Measurements from ENCODE around the gene SND1. TPM values are rescaled to one million over a fixed set of nuclear protein-coding genes. Genes with fewer than 3 reads are reported as not detected.

Gene SND1
- total and polyA plus RNA-seq, 4 donors, result 59.4 to 214 (median 84.1) TPM

DNA sequence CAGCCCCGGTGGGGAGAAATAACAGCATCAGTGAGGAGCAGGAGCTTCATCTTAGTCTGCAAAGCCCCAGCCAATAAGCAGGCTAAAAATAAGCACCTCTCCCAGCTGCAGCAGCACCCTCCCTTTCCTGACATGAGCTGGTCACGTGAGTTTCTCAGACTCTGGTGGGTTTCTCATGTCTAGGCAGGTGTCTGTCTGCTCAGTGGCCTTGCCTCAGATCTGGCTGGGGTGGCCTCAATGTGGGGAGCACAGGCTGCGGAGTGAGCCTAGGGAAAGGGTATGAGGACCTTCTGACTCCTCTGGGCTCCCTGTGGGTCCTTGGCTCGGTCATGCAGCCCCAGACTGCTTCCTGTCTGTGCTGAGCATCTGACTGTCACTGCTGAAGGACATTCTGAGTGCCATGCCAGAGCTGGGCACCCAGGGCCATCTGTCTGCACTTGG is 460.8 kb downstream of the SND1 start:
- Histone ChIP-seq H3K9ac (ENCODE audit: low read depth in 1 of 2, low read length in 2 of 2) (no peak overlapping the region), H3K27me3 (ENCODE audit: control insufficient read depth in 4 of 4, insufficient read depth in 4 of 4, low read length in 3 of 4) (no peaks in the 10 kb centered on the region), H3K36me3 (ENCODE audit: control insufficient read depth in 4 of 4, insufficient read depth in 3 of 4, low read depth in 1 of 4, low read length in 3 of 4) (no peaks in the 10 kb centered on the region), H3K27ac (ENCODE audit: low read depth in 1 of 2, low read length in 2 of 2) (no peak overlapping the region), H3K9me3 (ENCODE audit: control insufficient read depth in 4 of 4, low read length in 3 of 4) (no peaks in the 10 kb centered on the region), H3K4me1 (ENCODE audit: control insufficient read depth in 4 of 4, insufficient read depth in 4 of 4, low read length in 3 of 4) (peaks cover 0 to 2% (median 0%) of the 10 kb centered on the region in 4 donors), H3K4me3 (ENCODE audit: low read depth in 1 of 3, low read length in 3 of 3) (no peak overlapping the region)
- no peak for DNase-seq (ENCODE audit: low spot score)
- 63% methylated on average over 4 of the region's 4 CpGs for WGBS
- no peak for TF ChIP-seq RXRA (IDR thresholded peaks at IDR 0.05)
- TF ChIP-seq, protein P1, sequence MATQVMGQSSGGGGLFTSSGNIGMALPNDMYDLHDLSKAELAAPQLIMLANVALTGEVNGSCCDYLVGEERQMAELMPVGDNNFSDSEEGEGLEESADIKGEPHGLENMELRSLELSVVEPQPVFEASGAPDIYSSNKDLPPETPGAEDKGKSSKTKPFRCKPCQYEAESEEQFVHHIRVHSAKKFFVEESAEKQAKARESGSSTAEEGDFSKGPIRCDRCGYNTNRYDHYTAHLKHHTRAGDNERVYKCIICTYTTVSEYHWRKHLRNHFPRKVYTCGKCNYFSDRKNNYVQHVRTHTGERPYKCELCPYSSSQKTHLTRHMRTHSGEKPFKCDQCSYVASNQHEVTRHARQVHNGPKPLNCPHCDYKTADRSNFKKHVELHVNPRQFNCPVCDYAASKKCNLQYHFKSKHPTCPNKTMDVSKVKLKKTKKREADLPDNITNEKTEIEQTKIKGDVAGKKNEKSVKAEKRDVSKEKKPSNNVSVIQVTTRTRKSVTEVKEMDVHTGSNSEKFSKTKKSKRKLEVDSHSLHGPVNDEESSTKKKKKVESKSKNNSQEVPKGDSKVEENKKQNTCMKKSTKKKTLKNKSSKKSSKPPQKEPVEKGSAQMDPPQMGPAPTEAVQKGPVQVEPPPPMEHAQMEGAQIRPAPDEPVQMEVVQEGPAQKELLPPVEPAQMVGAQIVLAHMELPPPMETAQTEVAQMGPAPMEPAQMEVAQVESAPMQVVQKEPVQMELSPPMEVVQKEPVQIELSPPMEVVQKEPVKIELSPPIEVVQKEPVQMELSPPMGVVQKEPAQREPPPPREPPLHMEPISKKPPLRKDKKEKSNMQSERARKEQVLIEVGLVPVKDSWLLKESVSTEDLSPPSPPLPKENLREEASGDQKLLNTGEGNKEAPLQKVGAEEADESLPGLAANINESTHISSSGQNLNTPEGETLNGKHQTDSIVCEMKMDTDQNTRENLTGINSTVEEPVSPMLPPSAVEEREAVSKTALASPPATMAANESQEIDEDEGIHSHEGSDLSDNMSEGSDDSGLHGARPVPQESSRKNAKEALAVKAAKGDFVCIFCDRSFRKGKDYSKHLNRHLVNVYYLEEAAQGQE (IDR thresholded peaks at IDR 0.05), result no peak

DNA sequence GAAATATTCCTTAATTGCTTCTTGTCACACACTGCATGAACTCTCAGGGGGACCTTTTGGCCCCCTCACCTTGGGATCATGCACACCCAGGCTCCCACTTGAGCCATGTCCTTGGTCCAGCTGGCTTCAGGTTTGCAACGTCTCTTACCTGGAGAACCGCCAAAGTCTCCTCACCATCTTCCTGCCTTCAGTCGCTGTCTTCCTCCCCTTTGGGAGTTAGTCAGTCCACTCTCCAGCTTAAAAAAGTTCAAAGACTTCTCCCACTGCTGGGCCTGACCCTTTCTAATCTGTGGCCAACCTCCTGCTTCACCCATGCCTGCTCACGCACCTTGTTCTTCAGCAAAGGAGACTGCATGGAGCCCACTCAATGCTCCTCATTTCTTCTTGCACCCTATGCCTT is 461.8 kb downstream of the SND1 start:
- no peak overlapping the region for H3K27ac ChIP-seq (ENCODE audit: low read depth in 1 of 2, low read length in 2 of 2)
- H3K9ac ChIP-seq (ENCODE audit: low read depth in 1 of 2, low read length in 2 of 2), result no peak overlapping the region
- peaks cover 0 to 2% (median 0%) of the 10 kb centered on the region in 4 donors for H3K4me1 ChIP-seq (ENCODE audit: control insufficient read depth in 4 of 4, insufficient read depth in 4 of 4, low read length in 3 of 4)
- no peaks in the 10 kb centered on the region for H3K9me3 ChIP-seq (ENCODE audit: control insufficient read depth in 4 of 4, low read length in 3 of 4)
- no peaks in the 10 kb centered on the region for H3K27me3 ChIP-seq (ENCODE audit: control insufficient read depth in 4 of 4, insufficient read depth in 4 of 4, low read length in 3 of 4)
- H3K36me3 ChIP-seq (ENCODE audit: control insufficient read depth in 4 of 4, insufficient read depth in 3 of 4, low read depth in 1 of 4, low read length in 3 of 4), result no peaks in the 10 kb centered on the region
- DNase-seq (ENCODE audit: low spot score), result no peak
- 91% methylated on average over 4 of the region's 4 CpGs for WGBS
- TF ChIP-seq FOXA2 (IDR thresholded peaks at IDR 0.05) (no peak), GABPA (IDR thresholded peaks at IDR 0.05 in 1 of 2, conservative IDR thresholded peaks at IDR 0.05 in 1 of 2) (no peak), FOXA1 (IDR thresholded peaks at IDR 0.05) (no peak), ZBTB33 (IDR thresholded peaks at IDR 0.05) (no peak), HNF4G (IDR thresholded peaks at IDR 0.05) (no peak), NR2F2 (IDR thresholded peaks at IDR 0.05) (no peak), SP1 (IDR thresholded peaks at IDR 0.05) (no peak), RAD21 (IDR thresholded peaks at IDR 0.05) (no peak)
- TF ChIP-seq, protein P1 (IDR thresholded peaks at IDR 0.05), result no peak
- no peak overlapping the region for H3K4me3 ChIP-seq (ENCODE audit: low read depth in 1 of 3, low read length in 3 of 3)

All from liver (tissue), 9 donors.